Thyroid gland (tissue), 4 donors: ENCODE data around the gene USP34. TPM values are rescaled to one million over a fixed set of nuclear protein-coding genes. Genes with fewer than 3 reads are reported as not detected.

Experiments used
- DNase-seq, 2 donors: peaks; one replicate each; pipeline ENCODE4 v3.0.0-alpha.2; 2019
- H3K27ac ChIP-seq, 3 donors: fragments of 200-600 bp; sonication (generic); 1 replicate in 2 of 3; 2 replicates in 1 of 3; pipeline ENCODE4 v1.5.1; 2016 to 2019; ENCODE audit warnings: mild to moderate bottlenecking in 1 of 3, moderate library complexity in 1 of 3
- H3K27me3 ChIP-seq: fragments of 200-600 bp; sonication (generic); one replicate; pipeline ENCODE4 v1.5.1; 2019
- H3K36me3 ChIP-seq, 2 donors: fragments of 200-600 bp; sonication (generic); one replicate each; pipeline ENCODE4 v1.5.1; 2016 to 2019
- H3K4me1 ChIP-seq, 2 donors: fragments of 200-600 bp; sonication (generic); one replicate each; pipeline ENCODE4 v1.5.1; 2017 to 2019
- H3K4me3 ChIP-seq, 3 donors: fragments of 200-600 bp; sonication (generic); replicated peaks in 1 of 3; 1 replicate in 2 of 3; 2 replicates in 1 of 3; pipeline ENCODE4 v1.5.1; 2016; ENCODE audit warnings: mild to moderate bottlenecking in 1 of 3
- H3K9me3 ChIP-seq: fragments of 200-600 bp; sonication (generic); one replicate; pipeline ENCODE4 v1.5.1; 2017
- CTCF ChIP-seq, 6 experiments: fragments of 200-600 bp in 3 of 6; fragments of 450-650 bp in 3 of 6; sonication (generic) in 3 of 6; IDR thresholded peaks; one replicate each; pipeline ENCODE4 v1.5.1; 2016 to 2019; ENCODE audit warnings: antibody characterized with exemption in 6 of 6, mild to moderate bottlenecking in 2 of 6, inconsistent platforms in 1 of 6, moderate library complexity in 1 of 6
- POLR2A ChIP-seq, 2 donors: fragments of 450-650 bp; IDR thresholded peaks; one replicate each; pipeline ENCODE4 v1.6.1; 2017; ENCODE audit warnings: antibody characterized with exemption in 2 of 2, mild to moderate bottlenecking in 2 of 2, moderate library complexity in 1 of 2
- WGBS, 2 donors: methylation state at CpG; one replicate each; pipeline ENCODE4 v1.1.5; 2017; 5-methylcytosine and 5-hydroxymethylcytosine counted together
- intact Hi-C: fragments of 100-400 bp; cut with DNase I; formaldehyde crosslinking; loops from one replicate; pipeline ENCODE4 v1.15.1; 2023
- total RNA-seq, 4 donors: library from RNA; depleted of rRNA; stranded (reverse); fragments of >200 nt; gene quantifications; one replicate each; pipeline ENCODE4 v1.2.3, GENCODE V29; 2016

Gene USP34
- total RNA-seq, 4 donors from 2014 or later = 171 to 271 (median 231) TPM

DNA sequence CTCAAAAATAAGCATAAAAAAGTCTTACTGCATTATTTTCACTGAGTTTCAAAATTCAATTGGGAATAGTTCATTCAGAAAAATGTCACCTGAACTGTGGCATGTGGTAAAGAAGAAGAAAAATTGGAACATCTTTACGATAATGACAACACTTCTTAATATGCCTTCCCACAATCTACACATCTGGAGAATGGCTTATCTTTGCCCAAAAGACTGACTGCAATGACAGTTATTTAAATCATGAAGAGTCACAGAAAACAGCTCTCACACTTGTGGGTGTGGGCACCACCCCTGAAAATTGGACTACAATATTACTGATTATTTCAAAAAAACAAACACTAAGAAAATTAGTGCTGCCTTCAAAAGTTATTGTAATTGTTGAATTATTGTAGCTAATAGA, 152.3 kb downstream of the USP34 start:
- DNase-seq = no peak
- intact Hi-C loops = no loop called here
- Histone ChIP-seq H3K27ac (no peak overlapping the region), H3K9me3 (no peaks in the 10 kb centered on the region), H3K27me3 (no peaks in the 10 kb centered on the region), H3K4me1 (no peaks in the 10 kb centered on the region), H3K36me3 (no peaks in the 10 kb centered on the region), H3K4me3 (no peak overlapping the region)
- 94 to 98% methylated on average over 1 of the region's 1 CpG for WGBS, 2 donors
- TF ChIP-seq CTCF (IDR thresholded peaks at IDR 0.05) (no peak), POLR2A (IDR thresholded peaks at IDR 0.05) (no peak)

- no peaks in the 10 kb centered on the region for H3K27me3 ChIP-seq
- no peak for DNase-seq
- H3K9me3 ChIP-seq = no peaks in the 10 kb centered on the region
- no peak for TF ChIP-seq CTCF (IDR thresholded peaks at IDR 0.05)
- TF ChIP-seq POLR2A (IDR thresholded peaks at IDR 0.05) = no peak
- WGBS, 2 donors = 90% methylated on average over 3 of the region's 3 CpGs
- intact Hi-C loops = no loop called here
- no peaks in the 10 kb centered on the region for H3K4me1 ChIP-seq
- H3K27ac ChIP-seq = no peak overlapping the region
- H3K4me3 ChIP-seq = no peak overlapping the region
- peaks cover 7 to 16% of the 10 kb centered on the region in 2 donors for H3K36me3 ChIP-seq
Observed at GRCh38 chr2:61295981-61296380, 174.9 kb downstream of the USP34 start.

GRCh38 chr2:61291851-61292575, 178.9 kb downstream of the USP34 start:
- Histone ChIP-seq H3K36me3 (peaks cover 7 to 8% of the 10 kb centered on the region in 2 donors), H3K27me3 (no peaks in the 10 kb centered on the region), H3K9me3 (no peaks in the 10 kb centered on the region), H3K4me3 (no peak overlapping the region), H3K4me1 (no peaks in the 10 kb centered on the region), H3K27ac (no peak overlapping the region)
- intact Hi-C loops = no loop called here
- 93 to 95% methylated on average over 5 of the region's 5 CpGs for WGBS, 2 donors
- DNase-seq = no peak
- TF ChIP-seq POLR2A (IDR thresholded peaks at IDR 0.05) (no peak), CTCF (IDR thresholded peaks at IDR 0.05) (no peak)

DNA sequence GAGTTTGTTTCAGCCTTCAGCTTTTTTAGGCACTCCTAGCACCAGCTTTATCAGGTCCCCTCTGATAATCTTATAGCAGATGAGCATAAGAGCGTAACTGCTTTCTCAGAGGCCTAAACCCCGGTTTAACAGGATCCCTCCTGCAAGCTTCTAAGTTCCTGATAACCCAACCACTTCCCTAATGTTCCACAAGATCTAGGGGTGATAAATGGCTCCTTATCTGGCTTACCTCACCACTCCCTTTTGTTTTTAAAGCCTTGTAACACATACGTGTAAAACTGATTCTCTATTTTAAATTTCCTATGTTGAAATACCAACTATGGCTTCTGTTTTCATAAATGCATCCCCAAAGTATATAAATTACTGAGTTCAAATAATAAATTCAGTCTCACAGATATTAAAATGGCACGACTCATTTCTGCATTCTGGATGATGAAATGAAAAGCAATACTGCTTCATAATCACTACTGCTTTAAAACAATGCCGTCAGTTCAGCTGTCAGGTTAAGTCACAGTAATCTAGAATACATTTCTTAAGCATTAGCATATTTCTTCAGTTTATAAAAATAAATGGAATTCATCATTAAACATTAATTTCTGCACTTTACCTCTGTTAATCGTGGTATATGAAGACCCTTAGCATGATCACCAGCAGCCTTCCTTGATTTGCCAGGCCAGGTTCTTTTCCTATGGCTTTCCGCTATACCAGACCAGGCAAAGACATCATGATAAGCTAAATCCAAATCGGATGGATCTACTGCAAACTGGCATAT, 182.6 kb downstream of the USP34 start:
- 88 to 93% methylated on average over 8 of the region's 8 CpGs for WGBS, 2 donors
- TF ChIP-seq POLR2A (IDR thresholded peaks at IDR 0.05) (no peak), CTCF (IDR thresholded peaks at IDR 0.05) (no peak)
- H3K4me1 ChIP-seq = no peaks in the 10 kb centered on the region
- no peaks in the 10 kb centered on the region for H3K9me3 ChIP-seq
- H3K27ac ChIP-seq = no peak overlapping the region
- DNase-seq = no peak
- no peaks in the 10 kb centered on the region for H3K36me3 ChIP-seq
- intact Hi-C loops = no loop called here
- H3K4me3 ChIP-seq = no peak overlapping the region
- H3K27me3 ChIP-seq = no peaks in the 10 kb centered on the region

GRCh38 chr2:61287254-61287653, 183.6 kb downstream of the USP34 start:
- TF ChIP-seq CTCF (IDR thresholded peaks at IDR 0.05) (no peak), POLR2A (IDR thresholded peaks at IDR 0.05) (no peak)
- H3K27me3 ChIP-seq = no peaks in the 10 kb centered on the region
- intact Hi-C loops = no loop called here
- H3K4me1 ChIP-seq = no peaks in the 10 kb centered on the region
- H3K36me3 ChIP-seq = peaks cover 3 to 4% of the 10 kb centered on the region in 2 donors
- no peaks in the 10 kb centered on the region for H3K9me3 ChIP-seq
- no peak for DNase-seq
- WGBS, 2 donors = 96 to 99% methylated on average over 4 of the region's 4 CpGs
- no peak overlapping the region for H3K4me3 ChIP-seq
- H3K27ac ChIP-seq = no peak overlapping the region
